Esophagus squamous epithelium (tissue), 4 donors: Measurements from ENCODE around the gene ZIC3. TPM values are rescaled to one million over a fixed set of nuclear protein-coding genes. Genes with fewer than 3 reads are reported as not detected.

Source experiments
- small RNA-seq, 4 donors: library from RNA; depleted of rRNA; stranded (forward); fragments of <200 nt; gene quantifications; one replicate each; pipeline ENCODE3, GENCODE V24; 2016
- total RNA-seq, 4 donors: library from RNA; depleted of rRNA; stranded (reverse); fragments of >200 nt; gene quantifications; one replicate each; pipeline ENCODE4 v1.1.0, GENCODE V29; 2016

Gene ZIC3
- total RNA-seq, 4 donors from 2014 or later = not detected

Small RNAs within 50 kb of the gene (small RNA-seq; reads per million reads assigned to genes)
- 0 reads per million in 4 donors for gene RN7SL325P
